GM20431 (cell line): ENCODE data around the gene ABI2.
"Not testable (repeated sequence)": the region's sequence is repeated elsewhere in the genome, so short reads cannot be mapped to it uniquely, and the experiment has no call there.

Source experiments
- in situ Hi-C: fragments of 300-500 bp; cut with MseI, MboI; formaldehyde crosslinking; loops from one replicate; pipeline ENCODE4 v1.15.0; 2020; ENCODE audit warnings: low sequenced_read_pairs; ENCODE audit not compliant: unreplicated experiment

The ABI2 gene

GRCh38 chr2:203412546-203413331 lies 84.5 kb downstream of the ABI2 start:
- in situ Hi-C loops = no loop called here

- in situ Hi-C loops = no loop called here
Measured at GRCh38 chr2:203413796-203414195, 85.6 kb downstream of the ABI2 start.

GRCh38 chr2:203418271-203418670 lies 90.1 kb downstream of the ABI2 start:
- in situ Hi-C loops = no loop called here

- in situ Hi-C loops = no loop called here
Measured at GRCh38 chr2:203427061-203427460, 98.9 kb downstream of the ABI2 start.

- in situ Hi-C loops = not testable (repeated sequence)
Measured at GRCh38 chr2:203429643-203430042, 101.4 kb downstream of the ABI2 start.

GRCh38 chr2:203431391-203432185 lies 103.4 kb downstream of the ABI2 start:
- in situ Hi-C loops = no loop called here

GRCh38 chr2:203432811-203433210 lies 104.6 kb downstream of the ABI2 start:
- in situ Hi-C loops = no loop called here

GRCh38 chr2:203436496-203436895 lies 108.3 kb downstream of the ABI2 start:
- in situ Hi-C loops = no loop called here

GRCh38 chr2:203437511-203437910 lies 109.3 kb downstream of the ABI2 start:
- in situ Hi-C loops = no loop called here

- in situ Hi-C loops = no loop called here
Measured at GRCh38 chr2:203438528-203438927, 110.3 kb downstream of the ABI2 start.

GRCh38 chr2:203440671-203441070 lies 112.5 kb downstream of the ABI2 start:
- in situ Hi-C loops = no loop called here

GRCh38 chr2:203441463-203441862 lies 113.3 kb downstream of the ABI2 start:
- in situ Hi-C loops = no loop called here

GRCh38 chr2:203442463-203442862 lies 114.3 kb downstream of the ABI2 start:
- in situ Hi-C loops = no loop called here

- in situ Hi-C loops = no loop called here
Measured at GRCh38 chr2:203444738-203445137, 116.5 kb downstream of the ABI2 start.

- in situ Hi-C loops = no loop called here
Measured at GRCh38 chr2:203446071-203446481, 117.9 kb downstream of the ABI2 start.

GRCh38 chr2:203446780-203447179 lies 118.6 kb downstream of the ABI2 start:
- in situ Hi-C loops = no loop called here

- in situ Hi-C loops = loop anchor here (25.0 kb wide), 1 partner anchor 863 kb away; no protein-coding TSS in a partner anchor
Measured at GRCh38 chr2:203450561-203450960, 122.4 kb downstream of the ABI2 start.

GRCh38 chr2:203451011-203451410 lies 122.8 kb downstream of the ABI2 start:
- in situ Hi-C loops = loop anchor here (25.0 kb wide), 1 partner anchor 864 kb away; no protein-coding TSS in a partner anchor

- in situ Hi-C loops = loop anchor here (25.0 kb wide), 1 partner anchor 864 kb away; no protein-coding TSS in a partner anchor
Measured at GRCh38 chr2:203451689-203452088, 123.5 kb downstream of the ABI2 start.

GRCh38 chr2:203453858-203454451 lies 125.8 kb downstream of the ABI2 start:
- in situ Hi-C loops = loop anchor here (25.0 kb wide), 1 partner anchor 867 kb away; no protein-coding TSS in a partner anchor

GRCh38 chr2:203455209-203455608 lies 127.0 kb downstream of the ABI2 start:
- in situ Hi-C loops = loop anchor here (25.0 kb wide), 1 partner anchor 868 kb away; no protein-coding TSS in a partner anchor
